Urinary bladder (tissue), 4 donors: ENCODE data around the gene ETS1. TPM values are rescaled to one million over a fixed set of nuclear protein-coding genes. Genes with fewer than 3 reads are reported as not detected.

ENCODE experiments used
- DNase-seq: peaks from one replicate; pipeline ENCODE4 v3.0.0-alpha.2; 2015; ENCODE audit errors: extremely low spot score
- H3K27ac ChIP-seq: one replicate; pipeline ENCODE4 v1.5.1; 2013; ENCODE audit warnings: low read depth, mild to moderate bottlenecking, moderate library complexity
- H3K36me3 ChIP-seq: one replicate; pipeline ENCODE4 v1.6.1; 2013; ENCODE audit warnings: mild to moderate bottlenecking, moderate library complexity; ENCODE audit not compliant: insufficient read depth
- H3K4me1 ChIP-seq: one replicate; pipeline ENCODE4 v1.6.1; 2013; ENCODE audit warnings: mild to moderate bottlenecking, moderate library complexity; ENCODE audit not compliant: insufficient read depth
- H3K4me3 ChIP-seq: one replicate; pipeline ENCODE4 v1.5.1; 2013; ENCODE audit warnings: low read depth, low read length
- WGBS: extraction: QIAGEN DNeasy Blood & Tissue Kit; methylation state at CpG from one replicate; pipeline ENCODE4 v1.1.7; 2013; 5-methylcytosine and 5-hydroxymethylcytosine counted together
- polyA plus RNA-seq: library from polyadenylated mRNA; stranded (reverse); fragments of 200-250 nt; gene quantifications from one replicate; pipeline ENCODE4 v1.2.3, GENCODE V29; 2013
- total RNA-seq: library from RNA; depleted of rRNA; stranded (reverse); fragments of >200 nt; gene quantifications from one replicate; pipeline ENCODE4 v1.2.3, GENCODE V29; 2014
- donor health status: healthy with polysubstance abuse.
- donor health status: healthy.

Gene ETS1
- total and polyA plus RNA-seq, 2 donors, result 35.6 to 64.0 TPM

DNA sequence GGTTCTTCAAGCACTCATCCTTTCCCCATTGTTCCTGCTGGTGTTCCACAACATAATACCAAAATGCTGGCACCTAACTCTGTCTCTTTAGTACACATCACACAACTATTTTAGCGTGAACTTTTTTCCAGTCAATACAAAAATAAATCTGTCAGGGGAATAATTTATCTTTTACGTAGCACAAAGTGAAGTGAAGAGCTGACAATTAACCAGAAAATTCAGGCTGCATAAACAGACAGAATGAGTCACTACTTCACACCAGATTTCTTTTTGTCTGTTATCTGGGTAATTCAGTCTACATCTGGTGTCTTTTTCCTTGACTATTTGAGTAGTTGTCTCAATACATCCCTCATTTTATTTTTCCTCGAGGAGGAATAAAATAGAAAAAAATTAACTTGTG is 7.9 kb upstream of the ETS1 start:
- Histone ChIP-seq H3K27ac (no peak overlapping the region), H3K36me3 (no peaks in the 10 kb centered on the region)
- 59% methylated on average over 3 of the region's 3 CpGs for WGBS

DNA sequence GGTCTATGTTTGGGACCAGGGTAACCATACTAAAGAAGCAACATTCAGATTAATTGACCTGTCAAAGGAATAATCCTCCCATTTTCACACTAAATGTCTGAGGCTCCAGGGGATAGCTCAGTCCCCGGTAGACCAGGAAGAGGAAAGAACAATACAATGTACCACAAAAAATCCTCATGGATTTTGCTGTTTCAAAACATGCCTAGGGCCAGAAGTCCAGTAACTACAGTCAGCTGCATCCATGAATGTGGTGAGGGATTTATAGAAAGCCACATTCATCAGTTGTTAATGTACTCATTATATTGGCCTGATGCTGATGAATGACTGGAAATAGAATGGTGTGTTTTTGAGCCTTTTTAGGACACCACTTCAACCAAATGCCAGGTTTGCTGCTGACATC is 6.9 kb upstream of the ETS1 start:
- Histone ChIP-seq H3K4me1 (no peaks in the 10 kb centered on the region), H3K4me3 (no peak overlapping the region), H3K27ac (no peak overlapping the region), H3K36me3 (no peaks in the 10 kb centered on the region)
- 49% methylated on average over 1 of the region's 1 CpG for WGBS
- no peak for DNase-seq

More for the DNA sequence above, 7.9 kb upstream of the ETS1 start:
- H3K4me1 ChIP-seq, result no peaks in the 10 kb centered on the region
- no peak for DNase-seq
- no peak overlapping the region for H3K4me3 ChIP-seq

DNA sequence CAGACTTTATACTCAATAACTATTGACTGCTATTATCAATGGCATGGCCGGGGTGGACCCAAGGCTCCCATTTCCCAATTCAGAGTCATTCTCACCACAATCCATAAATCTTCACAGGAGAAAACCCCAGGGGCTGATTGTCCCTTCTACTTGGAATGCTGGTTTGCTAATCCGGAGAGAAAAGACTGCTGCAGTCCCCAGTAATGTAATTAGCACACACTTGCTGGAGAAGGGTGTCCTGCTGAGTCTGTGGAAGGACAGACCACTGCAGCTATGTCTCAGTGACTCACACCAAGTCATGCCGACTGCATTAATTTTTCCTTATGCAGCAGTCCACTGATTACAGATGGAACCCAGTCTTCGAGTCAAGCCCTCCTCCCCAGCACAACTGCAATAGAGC is 5.9 kb upstream of the ETS1 start:
- Histone ChIP-seq H3K4me3 (no peak overlapping the region), H3K4me1 (no peaks in the 10 kb centered on the region), H3K36me3 (no peaks in the 10 kb centered on the region), H3K27ac (no peak overlapping the region)
- DNase-seq, result no peak
- 65% methylated on average over 4 of the region's 4 CpGs for WGBS

DNA sequence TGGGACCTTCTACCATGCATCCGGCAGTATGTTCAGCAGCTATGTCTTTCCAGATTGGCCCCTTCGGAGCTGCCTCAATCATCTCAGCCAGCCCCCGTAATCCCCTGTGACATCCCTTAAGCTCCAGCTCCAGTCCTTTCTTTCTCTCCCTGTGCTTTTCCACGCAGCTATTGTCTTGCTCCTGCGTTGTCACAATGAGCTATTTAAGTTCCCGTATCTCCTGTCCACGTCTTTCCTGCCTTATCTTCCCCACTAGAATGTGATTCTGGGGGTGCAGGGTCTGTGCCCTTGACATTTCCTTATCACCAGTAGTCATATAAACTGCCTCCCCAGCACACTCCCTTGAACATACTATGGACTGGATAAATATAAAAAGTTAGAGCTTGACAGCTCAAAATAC is 5.1 kb upstream of the ETS1 start:
- H3K4me3 ChIP-seq, result no peak overlapping the region
- H3K27ac ChIP-seq, result no peak overlapping the region
- WGBS, result 53% methylated on average over 7 of the region's 7 CpGs
- H3K36me3 ChIP-seq, result no peaks in the 10 kb centered on the region
- no peak for DNase-seq
- no peaks in the 10 kb centered on the region for H3K4me1 ChIP-seq

DNA sequence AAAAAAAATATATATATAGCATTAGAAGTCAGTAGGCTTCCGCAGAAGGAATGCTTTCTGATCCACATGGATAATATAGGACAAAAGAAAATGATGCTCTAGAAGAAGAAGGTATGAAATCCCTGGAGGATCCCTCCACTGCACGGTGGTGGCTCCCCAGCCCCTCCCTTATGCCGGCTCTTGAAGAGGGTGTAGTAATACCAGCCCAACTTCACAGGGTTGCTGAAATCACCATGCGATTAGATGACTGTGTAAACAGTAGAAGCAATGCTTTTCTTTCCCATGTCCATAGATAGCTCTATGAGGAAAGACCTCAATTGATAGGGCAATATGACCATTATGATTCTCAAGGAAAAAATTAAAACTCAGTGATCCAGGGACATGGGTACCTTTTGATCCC is 3.2 kb upstream of the ETS1 start:
- no peaks in the 10 kb centered on the region for H3K36me3 ChIP-seq
- H3K4me3 ChIP-seq, result no peak overlapping the region
- no peak for DNase-seq
- 75% methylated on average over 4 of the region's 4 CpGs for WGBS
- no peak overlapping the region for H3K27ac ChIP-seq
- H3K4me1 ChIP-seq, result no peaks in the 10 kb centered on the region

DNA sequence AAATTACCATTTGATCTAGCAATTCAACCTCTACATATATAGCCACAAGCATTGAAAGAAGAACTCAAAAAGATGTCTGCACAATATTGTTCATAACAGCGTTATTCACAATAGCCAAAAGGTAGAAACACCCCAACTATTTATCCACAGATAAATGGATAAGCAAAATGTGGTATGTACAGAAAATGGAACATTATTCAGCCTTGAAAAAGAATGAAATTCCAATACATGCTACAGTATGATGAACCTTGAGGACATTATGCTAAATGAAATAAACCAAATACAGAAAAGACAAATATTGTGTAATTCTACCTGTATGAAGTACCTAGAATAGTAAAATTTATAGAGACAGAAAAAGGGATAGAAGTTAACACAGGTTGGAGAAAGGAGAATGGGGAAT is 2.6 kb upstream of the ETS1 start:
- no peaks in the 10 kb centered on the region for H3K36me3 ChIP-seq
- H3K4me1 ChIP-seq, result no peaks in the 10 kb centered on the region
- DNase-seq, result no peak
- H3K4me3 ChIP-seq, result no peak overlapping the region
- WGBS, result 97% methylated on average over 1 of the region's 1 CpG
- no peak overlapping the region for H3K27ac ChIP-seq

DNA sequence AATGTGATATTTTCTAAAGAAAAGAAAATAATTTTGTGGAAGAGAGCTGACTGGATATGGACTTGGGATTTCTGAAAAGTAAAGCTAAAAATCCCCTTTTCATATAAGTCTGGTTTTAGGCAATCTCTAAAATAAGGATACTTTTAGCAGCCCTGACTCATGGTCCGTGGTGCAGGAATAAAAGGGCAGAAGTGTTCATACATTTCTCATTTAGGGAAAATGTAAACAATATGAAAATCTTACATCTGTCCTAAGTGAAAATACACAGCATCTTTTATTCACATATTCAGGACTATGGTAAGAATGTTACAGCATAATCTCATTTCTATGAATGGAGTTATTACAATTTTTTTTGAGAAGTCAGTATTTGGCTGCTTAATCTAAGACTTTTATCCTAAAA is 735 bp upstream of the ETS1 start:
- no peak for DNase-seq
- H3K36me3 ChIP-seq, result no peaks in the 10 kb centered on the region
- 49% methylated on average over 1 of the region's 1 CpG for WGBS

DNA sequence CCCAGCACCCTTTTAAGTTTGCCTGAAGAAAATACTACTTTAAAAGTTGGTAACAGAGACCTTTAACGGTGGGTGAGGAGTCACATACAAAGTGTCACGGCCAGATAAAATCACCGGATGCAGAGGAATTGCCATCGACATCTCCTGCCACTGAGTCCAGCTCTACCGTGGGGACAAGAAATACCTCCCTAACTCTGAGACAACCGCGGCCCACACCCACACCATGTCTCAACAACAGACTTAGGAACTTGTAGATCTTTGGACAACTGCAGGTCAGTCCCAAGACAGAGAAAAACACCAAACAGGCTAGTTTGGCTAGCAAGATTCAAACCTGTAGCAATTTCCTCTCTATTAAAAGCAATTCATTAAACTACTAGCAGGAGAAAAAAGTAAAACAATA is 669 bp downstream of the ETS1 start:
- Histone ChIP-seq H3K36me3 (no peaks in the 10 kb centered on the region), H3K4me1 (no peaks in the 10 kb centered on the region), H3K27ac (no peak overlapping the region), H3K4me3 (no peak overlapping the region)
- DNase-seq, result no peak
- WGBS, result 71% methylated on average over 7 of the region's 7 CpGs

More for the DNA sequence above, 735 bp upstream of the ETS1 start:
- H3K4me3 ChIP-seq, result no peak overlapping the region
- no peak overlapping the region for H3K27ac ChIP-seq
- no peaks in the 10 kb centered on the region for H3K4me1 ChIP-seq

DNA sequence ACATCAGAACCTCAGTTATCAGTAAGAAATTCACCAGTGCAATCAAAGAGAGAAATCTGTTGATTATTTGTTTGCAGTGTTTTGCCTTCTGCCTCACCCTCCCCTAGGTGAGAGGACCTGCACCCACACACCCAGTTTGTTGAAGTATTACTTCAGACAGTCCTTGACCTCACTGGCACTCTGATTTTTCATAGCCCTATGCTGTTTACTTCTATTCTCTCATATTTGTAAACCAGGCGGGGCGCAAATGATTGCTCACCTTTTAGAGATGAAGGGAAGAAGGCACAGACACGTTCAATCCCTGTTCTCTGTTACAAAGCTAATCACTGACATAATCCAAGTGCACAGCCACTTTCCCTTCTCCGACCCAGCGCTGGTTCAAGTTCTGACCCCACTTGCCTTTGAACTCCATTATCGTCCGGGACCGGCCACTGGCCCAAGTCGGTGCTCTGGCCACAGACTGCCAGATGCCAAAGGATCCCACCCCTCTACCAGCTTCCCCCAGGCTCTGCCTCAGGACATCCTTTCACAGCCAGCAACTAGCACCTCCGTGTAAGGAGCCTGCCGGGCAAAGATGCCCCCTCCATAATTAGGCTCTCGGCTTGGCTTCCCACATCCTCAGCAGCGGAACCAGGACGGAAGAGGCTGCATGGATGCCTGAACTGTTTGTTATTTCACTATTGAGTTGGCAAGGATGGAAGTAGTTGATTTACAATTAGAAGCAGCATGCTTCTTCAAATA is 1.7 kb downstream of the ETS1 start:
- H3K4me3 ChIP-seq, result no peak overlapping the region

DNA sequence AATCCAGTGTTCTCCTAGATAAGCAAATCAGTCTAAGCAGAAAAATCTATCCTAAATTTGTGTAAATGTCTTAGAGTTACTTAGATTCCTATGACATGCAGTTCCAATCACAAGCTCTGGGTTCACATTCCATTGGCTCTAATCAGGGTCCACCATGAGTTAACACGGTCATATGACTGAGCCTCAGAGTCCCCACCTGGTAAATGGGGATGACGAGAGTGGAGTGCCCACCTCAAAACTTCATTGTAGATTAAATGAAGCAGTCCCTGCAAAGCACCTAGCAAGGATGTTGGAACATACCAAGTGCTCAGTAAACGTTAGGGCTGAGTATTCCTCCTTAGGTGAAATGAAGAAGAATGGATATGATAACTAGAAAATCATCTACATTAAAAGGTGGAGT is 3.1 kb downstream of the ETS1 start:
- H3K36me3 ChIP-seq, result no peaks in the 10 kb centered on the region
- 86% methylated on average over 3 of the region's 3 CpGs for WGBS
- no peak overlapping the region for H3K27ac ChIP-seq
- no peak for DNase-seq
- no peak overlapping the region for H3K4me3 ChIP-seq
- H3K4me1 ChIP-seq, result no peaks in the 10 kb centered on the region

More for the DNA sequence above, 1.7 kb downstream of the ETS1 start:
- H3K27ac ChIP-seq, result no peak overlapping the region
- WGBS, result 72% methylated on average over 14 of the region's 14 CpGs
- H3K4me1 ChIP-seq, result no peaks in the 10 kb centered on the region
- H3K36me3 ChIP-seq, result no peaks in the 10 kb centered on the region
- no peak for DNase-seq

DNA sequence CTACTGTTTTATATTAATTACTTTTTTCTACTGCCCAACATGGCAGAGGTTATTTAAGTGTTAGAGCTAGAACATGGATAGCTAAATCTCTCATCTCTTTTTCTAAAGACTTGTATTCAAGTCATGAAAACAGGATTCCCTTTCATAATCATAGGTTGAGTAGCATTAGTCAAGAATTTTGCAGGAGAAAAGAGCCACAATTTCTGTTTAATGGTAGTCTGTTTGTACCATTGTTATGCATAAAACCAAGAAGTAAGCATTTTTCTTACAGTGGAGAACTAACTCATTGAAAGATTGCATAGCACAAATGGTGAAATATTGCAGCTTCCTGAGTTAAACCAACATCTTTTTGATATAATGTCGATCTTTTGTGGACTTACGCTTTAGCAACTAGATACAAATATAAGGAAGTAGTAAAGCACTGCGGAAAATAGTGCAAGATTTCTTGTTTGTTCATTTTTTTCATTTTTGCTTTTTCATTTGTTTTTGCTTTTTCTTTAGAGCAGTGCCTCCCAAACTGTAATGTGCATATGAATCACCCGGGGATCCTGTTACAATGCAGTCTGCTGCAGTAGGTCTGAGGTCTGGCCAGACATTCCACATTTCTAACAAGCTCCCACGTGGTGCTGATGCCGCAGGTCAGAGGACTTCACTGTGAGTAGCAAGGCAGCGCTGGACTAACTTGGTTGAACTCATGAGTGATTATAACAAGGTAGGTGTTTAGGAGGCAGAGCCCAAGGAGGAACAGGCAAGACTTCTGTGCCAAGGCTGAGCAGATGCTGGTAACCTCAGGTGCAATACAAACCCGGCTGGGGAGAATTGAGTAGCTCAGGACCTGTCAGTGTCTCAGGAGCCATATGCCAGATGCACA is 4.6 kb downstream of the ETS1 start:
- no peak overlapping the region for H3K27ac ChIP-seq
- no peaks in the 10 kb centered on the region for H3K36me3 ChIP-seq
- WGBS, result 37% methylated on average over 8 of the region's 8 CpGs
- no peak for DNase-seq
- H3K4me3 ChIP-seq, result no peak overlapping the region
- no peaks in the 10 kb centered on the region for H3K4me1 ChIP-seq

DNA sequence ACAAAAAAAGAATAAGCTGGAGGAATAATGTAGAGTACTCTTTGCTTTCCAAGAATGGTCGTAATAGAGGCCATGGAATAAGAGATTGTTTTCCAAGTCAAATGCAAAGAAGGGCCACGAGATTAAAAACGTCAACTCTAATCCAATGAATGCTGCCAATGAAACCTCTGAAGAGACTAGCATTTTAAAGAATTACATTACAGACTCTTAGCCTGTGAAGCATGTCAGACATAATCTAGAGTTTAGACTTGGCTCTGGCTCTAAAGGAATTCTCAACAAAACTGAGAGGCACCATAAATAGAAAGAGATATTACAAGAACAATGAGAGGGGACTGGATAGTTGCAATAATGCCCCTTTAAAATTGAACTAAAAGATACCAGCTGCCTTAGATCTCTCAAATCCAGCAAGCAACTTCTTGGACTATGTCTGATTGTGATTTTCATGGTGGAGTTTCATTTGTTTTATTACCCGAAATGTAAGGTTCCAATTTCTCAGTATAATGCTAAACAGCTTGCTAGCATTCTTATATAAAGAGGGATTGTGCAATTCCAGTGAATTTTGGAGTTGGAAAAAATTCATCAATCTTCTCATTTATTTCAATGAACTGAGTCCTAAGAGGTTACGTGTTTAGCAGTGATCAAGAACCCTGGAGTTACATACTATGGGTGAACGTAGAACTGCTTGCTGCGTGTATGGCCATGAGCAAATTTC is 5.6 kb downstream of the ETS1 start:
- WGBS, result 61% methylated on average over 7 of the region's 7 CpGs
- Histone ChIP-seq H3K4me1 (no peaks in the 10 kb centered on the region), H3K4me3 (no peak overlapping the region), H3K27ac (no peak overlapping the region), H3K36me3 (no peaks in the 10 kb centered on the region)
- DNase-seq, result no peak

DNA sequence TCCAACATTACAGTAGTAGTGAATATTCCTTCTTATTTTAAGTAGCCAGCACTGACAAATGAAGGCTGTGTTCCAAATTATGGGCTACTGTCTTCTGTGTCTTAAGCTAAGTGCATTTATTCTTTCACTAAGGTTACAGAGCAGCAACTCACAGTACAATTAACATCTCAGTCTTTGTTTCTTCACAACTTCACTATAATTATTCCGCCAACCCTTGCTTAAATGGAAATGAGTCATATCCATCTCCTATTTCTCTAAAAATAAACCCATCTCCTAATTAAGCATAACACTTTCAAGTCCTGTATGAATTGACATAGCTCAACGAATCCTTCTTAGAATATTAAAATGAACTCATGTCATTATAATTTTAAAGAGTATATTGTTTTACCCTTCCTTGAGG is 6.7 kb downstream of the ETS1 start:
- Histone ChIP-seq H3K36me3 (no peaks in the 10 kb centered on the region), H3K4me3 (no peak overlapping the region), H3K4me1 (no peaks in the 10 kb centered on the region), H3K27ac (no peak overlapping the region)
- 79% methylated on average over 2 of the region's 2 CpGs for WGBS
- DNase-seq, result no peak
